ENCODE measurements around the gene GOLGA6L10.

DNA sequence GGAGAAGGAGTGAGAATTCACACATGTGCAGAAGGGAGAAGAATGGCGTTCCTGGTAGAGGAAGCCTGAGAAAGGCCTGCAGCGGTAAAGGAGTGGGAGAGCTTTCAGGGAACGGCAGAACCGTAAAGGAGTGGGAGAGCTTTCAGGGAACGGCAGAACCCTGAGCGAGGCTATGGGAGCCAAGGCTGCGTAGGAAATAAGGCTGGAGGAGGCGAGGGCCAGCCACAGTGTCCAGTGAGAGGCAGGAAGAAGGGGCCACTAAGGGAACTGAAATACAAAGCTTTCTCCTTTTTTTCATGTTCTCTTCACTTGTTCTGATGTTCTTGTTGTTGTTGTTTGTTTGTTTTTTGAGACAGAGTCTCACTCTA, 41.6 kb downstream of the GOLGA6L10 start:
- TF ChIP-seq, protein P1, sequence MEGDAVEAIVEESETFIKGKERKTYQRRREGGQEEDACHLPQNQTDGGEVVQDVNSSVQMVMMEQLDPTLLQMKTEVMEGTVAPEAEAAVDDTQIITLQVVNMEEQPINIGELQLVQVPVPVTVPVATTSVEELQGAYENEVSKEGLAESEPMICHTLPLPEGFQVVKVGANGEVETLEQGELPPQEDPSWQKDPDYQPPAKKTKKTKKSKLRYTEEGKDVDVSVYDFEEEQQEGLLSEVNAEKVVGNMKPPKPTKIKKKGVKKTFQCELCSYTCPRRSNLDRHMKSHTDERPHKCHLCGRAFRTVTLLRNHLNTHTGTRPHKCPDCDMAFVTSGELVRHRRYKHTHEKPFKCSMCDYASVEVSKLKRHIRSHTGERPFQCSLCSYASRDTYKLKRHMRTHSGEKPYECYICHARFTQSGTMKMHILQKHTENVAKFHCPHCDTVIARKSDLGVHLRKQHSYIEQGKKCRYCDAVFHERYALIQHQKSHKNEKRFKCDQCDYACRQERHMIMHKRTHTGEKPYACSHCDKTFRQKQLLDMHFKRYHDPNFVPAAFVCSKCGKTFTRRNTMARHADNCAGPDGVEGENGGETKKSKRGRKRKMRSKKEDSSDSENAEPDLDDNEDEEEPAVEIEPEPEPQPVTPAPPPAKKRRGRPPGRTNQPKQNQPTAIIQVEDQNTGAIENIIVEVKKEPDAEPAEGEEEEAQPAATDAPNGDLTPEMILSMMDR (conservative IDR thresholded peaks at IDR 0.05 in 1 of 2, IDR thresholded peaks at IDR 0.05 in 1 of 2; ENCODE audit: low read depth in 1 of 2, low read length in 2 of 2) = no peak
- TF ChIP-seq EZH2 (IDR thresholded peaks at IDR 0.05; ENCODE audit: low read length, missing control alignments) = no peak
